OCI-LY3 (cell line): ENCODE data around the gene PSMA7.

Experiments
- EZH2phosphoT487 ChIP-seq: fragments of 200-600 bp; shearing (Covaris generic); IDR thresholded peaks from 2 replicates; pipeline ENCODE4 v1.6.1; 2018; ENCODE audit warnings: antibody characterized with exemption, mixed run types, low read depth
- TF ChIP-seq, protein P1 (sequence below): fragments of 200-600, 300-600 bp; sonication (generic); IDR thresholded peaks from 2 replicates; pipeline ENCODE4 v1.5.1; 2014; ENCODE audit warnings: antibody characterized with exemption, low read length, low read depth

DNA sequence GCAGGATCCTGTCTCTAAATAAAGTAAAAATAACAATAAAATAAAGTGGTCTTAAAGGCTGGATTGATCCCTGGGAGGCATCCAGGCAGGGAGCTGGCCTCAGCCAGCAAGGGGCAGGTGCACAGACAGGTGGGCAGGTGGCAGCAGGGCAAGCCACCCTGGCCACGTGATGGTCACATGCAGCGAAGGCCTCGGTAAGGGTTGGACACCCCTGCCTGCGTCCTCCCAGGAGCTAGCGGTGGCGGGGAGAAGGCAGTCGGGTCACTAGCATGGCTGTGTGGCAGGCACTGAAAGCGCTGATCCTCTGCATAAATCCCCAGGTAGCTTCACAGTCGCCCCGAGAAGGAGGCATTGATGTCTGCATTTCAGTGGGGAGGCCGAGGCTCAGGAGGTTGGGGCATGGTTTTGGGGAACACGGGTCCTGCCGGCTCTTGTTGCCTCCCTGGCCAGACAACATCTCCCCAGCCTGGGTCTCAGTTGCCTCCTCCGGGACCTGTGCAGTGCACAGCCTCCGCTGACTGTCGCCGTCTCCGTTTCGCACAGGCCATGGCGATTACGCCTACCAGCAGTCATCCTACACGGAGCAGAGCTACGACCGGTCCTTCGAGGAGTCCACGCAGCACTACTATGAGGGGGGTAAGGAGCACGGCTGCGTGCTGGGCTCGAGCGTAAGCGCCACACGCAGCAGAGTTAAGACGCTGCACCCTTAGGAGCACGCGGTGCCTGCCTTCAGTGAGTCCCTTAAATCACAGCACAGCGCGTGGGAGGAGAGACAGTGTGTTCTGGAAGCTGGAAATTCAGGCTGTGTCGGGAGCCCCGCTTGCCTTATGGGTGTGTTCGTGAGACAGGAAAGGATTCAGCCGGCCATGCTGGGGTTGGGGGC, 21.9 kb upstream of the PSMA7 start:
- TF ChIP-seq, protein P1, sequence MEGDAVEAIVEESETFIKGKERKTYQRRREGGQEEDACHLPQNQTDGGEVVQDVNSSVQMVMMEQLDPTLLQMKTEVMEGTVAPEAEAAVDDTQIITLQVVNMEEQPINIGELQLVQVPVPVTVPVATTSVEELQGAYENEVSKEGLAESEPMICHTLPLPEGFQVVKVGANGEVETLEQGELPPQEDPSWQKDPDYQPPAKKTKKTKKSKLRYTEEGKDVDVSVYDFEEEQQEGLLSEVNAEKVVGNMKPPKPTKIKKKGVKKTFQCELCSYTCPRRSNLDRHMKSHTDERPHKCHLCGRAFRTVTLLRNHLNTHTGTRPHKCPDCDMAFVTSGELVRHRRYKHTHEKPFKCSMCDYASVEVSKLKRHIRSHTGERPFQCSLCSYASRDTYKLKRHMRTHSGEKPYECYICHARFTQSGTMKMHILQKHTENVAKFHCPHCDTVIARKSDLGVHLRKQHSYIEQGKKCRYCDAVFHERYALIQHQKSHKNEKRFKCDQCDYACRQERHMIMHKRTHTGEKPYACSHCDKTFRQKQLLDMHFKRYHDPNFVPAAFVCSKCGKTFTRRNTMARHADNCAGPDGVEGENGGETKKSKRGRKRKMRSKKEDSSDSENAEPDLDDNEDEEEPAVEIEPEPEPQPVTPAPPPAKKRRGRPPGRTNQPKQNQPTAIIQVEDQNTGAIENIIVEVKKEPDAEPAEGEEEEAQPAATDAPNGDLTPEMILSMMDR, result no peak
- no peak for TF ChIP-seq EZH2phosphoT487
